Mammary epithelial cell (primary cell): ENCODE data around the gene FAM200B.

Source experiments
- EZH2 ChIP-seq: IDR thresholded peaks from 2 replicates; pipeline ENCODE4 v1.6.1; 2012; ENCODE audit warnings: low read length, inconsistent platforms, borderline replicate concordance
- TF ChIP-seq, protein P1 (sequence below), 2 donors: IDR thresholded peaks in 1 of 2; conservative IDR thresholded peaks in 1 of 2; 2 replicates each; pipeline ENCODE4 v1.5.1; 2011 to 2012; ENCODE audit warnings: inconsistent platforms in 2 of 2, low read length in 2 of 2, mild to moderate bottlenecking in 2 of 2, control low read depth in 1 of 2, low read depth in 1 of 2; ENCODE audit not compliant: insufficient read depth in 1 of 2; ENCODE audit errors: extremely low read depth in 1 of 2

DNA sequence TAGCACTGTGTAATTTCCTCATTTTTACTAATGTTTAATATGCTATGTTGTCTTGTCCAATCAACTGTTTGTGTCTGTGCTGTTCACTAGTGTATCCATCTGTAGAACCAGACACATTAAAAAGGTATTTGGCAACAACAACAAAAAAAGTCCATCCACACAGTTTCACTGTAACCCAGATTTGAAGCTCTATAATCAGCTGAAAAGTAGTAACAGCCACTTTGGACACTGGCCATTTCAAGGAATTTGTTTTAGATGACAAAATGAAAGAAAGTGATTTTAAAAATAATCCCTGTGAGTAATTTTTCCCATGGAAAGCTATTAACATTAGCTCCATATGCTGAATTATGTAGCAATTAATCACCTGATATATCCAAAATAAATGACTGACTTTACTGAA lies 24.3 kb upstream of the FAM200B start:
- TF ChIP-seq EZH2: no peak
- TF ChIP-seq, protein P1, sequence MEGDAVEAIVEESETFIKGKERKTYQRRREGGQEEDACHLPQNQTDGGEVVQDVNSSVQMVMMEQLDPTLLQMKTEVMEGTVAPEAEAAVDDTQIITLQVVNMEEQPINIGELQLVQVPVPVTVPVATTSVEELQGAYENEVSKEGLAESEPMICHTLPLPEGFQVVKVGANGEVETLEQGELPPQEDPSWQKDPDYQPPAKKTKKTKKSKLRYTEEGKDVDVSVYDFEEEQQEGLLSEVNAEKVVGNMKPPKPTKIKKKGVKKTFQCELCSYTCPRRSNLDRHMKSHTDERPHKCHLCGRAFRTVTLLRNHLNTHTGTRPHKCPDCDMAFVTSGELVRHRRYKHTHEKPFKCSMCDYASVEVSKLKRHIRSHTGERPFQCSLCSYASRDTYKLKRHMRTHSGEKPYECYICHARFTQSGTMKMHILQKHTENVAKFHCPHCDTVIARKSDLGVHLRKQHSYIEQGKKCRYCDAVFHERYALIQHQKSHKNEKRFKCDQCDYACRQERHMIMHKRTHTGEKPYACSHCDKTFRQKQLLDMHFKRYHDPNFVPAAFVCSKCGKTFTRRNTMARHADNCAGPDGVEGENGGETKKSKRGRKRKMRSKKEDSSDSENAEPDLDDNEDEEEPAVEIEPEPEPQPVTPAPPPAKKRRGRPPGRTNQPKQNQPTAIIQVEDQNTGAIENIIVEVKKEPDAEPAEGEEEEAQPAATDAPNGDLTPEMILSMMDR (conservative IDR thresholded peaks at IDR 0.05 in 1 of 2, IDR thresholded peaks at IDR 0.05 in 1 of 2; ENCODE audit: extremely low read depth in 1 of 2, insufficient read depth in 1 of 2, low read depth in 1 of 2, low read length in 2 of 2): no peak
